ENCODE data around the gene PANK2. TPM values are rescaled to one million over a fixed set of nuclear protein-coding genes. Genes with fewer than 3 reads are reported as not detected.

The PANK2 gene
- total and polyA plus RNA-seq, 2 experiments from 2014 or later: 24.1 to 33.4 TPM

DNA sequence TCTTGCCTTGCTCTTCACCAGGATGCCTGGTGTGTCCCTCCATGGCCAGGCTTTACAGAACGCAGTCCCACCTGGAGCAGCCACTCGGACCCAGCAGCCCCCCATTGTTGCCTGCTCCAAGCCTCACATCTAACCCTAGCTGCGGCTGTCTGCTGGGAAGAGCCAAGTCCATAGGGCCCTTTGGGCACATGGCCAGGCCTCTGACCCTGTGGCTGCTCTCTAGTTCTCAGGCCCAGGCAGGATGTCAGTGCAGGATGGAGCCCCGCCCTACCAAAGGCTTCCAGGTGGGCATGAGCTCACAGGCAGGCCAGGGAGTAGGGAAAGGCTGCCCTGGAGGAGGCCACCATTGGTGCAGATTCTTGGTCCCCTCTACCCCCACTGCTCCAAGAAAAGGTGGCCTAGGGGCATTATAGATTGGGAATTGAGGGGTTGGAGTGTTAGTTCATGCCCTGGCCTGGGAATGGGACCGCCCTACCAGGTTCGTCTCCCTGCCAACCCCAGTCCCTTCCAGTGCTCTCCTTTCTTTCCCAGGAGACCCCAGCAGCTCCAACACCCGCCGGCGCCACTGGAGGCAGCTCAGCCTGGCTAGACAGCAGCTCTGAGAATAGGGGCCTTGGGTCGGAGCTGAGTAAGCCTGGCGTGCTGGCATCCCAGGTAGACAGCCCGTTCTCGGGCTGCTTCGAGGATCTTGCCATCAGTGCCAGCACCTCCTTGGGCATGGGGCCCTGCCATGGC lies 23.9 kb upstream of the PANK2 start:
- TF ChIP-seq, protein P1, sequence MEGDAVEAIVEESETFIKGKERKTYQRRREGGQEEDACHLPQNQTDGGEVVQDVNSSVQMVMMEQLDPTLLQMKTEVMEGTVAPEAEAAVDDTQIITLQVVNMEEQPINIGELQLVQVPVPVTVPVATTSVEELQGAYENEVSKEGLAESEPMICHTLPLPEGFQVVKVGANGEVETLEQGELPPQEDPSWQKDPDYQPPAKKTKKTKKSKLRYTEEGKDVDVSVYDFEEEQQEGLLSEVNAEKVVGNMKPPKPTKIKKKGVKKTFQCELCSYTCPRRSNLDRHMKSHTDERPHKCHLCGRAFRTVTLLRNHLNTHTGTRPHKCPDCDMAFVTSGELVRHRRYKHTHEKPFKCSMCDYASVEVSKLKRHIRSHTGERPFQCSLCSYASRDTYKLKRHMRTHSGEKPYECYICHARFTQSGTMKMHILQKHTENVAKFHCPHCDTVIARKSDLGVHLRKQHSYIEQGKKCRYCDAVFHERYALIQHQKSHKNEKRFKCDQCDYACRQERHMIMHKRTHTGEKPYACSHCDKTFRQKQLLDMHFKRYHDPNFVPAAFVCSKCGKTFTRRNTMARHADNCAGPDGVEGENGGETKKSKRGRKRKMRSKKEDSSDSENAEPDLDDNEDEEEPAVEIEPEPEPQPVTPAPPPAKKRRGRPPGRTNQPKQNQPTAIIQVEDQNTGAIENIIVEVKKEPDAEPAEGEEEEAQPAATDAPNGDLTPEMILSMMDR (IDR thresholded peaks at IDR 0.05; ENCODE audit: low read depth, low read length): no peak
- no peak for DNase-seq (ENCODE audit: low read depth in 1 of 2, low spot score in 1 of 2)
- Histone ChIP-seq H3K4me1 (ENCODE audit: low read depth) (no peaks in the 10 kb centered on the region), H3K36me3 (peaks cover 38% of the 10 kb centered on the region), H3K27ac (no peak overlapping the region), H3K9me3 (ENCODE audit: low read depth) (no peaks in the 10 kb centered on the region), H3K4me3 (no peak overlapping the region), H3K27me3 (no peaks in the 10 kb centered on the region)

DNA sequence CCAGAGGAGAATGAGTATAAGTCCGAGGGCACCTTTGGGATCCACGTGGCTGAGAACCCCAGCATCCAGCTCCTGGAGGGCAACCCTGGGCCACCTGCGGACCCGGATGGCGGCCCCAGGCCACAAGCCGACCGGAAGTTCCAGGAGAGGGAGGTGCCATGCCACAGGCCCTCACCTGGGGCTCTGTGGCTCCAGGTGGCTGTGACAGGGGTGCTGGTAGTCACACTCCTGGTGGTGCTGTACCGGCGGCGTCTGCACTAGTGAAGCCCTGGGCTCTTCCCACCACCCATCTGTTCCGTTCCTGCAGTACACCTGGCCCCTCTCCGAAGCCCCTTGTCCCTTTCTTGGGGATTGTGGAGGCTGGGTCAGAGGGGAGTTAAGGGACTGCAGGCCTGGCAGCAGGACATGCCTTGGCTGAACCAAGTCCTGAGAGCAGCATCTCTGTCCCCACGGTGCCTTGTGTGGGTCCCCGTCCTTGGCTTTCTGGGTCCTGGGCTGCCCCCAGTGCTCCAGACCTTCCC lies 23.2 kb upstream of the PANK2 start:
- Histone ChIP-seq H3K4me3 (no peak overlapping the region), H3K27ac (no peak overlapping the region), H3K36me3 (peaks cover 38% of the 10 kb centered on the region), H3K9me3 (ENCODE audit: low read depth) (no peaks in the 10 kb centered on the region), H3K4me1 (ENCODE audit: low read depth) (no peaks in the 10 kb centered on the region), H3K27me3 (no peaks in the 10 kb centered on the region)
- TF ChIP-seq, protein P1 (IDR thresholded peaks at IDR 0.05; ENCODE audit: low read depth, low read length): no peak
- DNase-seq (ENCODE audit: low read depth in 1 of 2, low spot score in 1 of 2): no peak

GRCh38 chr20:3866464-3866863 lies 22.7 kb upstream of the PANK2 start:
- Histone ChIP-seq H3K36me3 (peaks cover 36% of the 10 kb centered on the region), H3K27me3 (no peaks in the 10 kb centered on the region), H3K4me3 (no peak overlapping the region), H3K27ac (no peak overlapping the region), H3K4me1 (ENCODE audit: low read depth) (no peaks in the 10 kb centered on the region), H3K9me3 (ENCODE audit: low read depth) (no peaks in the 10 kb centered on the region)
- TF ChIP-seq, protein P1 (IDR thresholded peaks at IDR 0.05; ENCODE audit: low read depth, low read length): no peak
- no peak for DNase-seq (ENCODE audit: low read depth in 1 of 2, low spot score in 1 of 2)

DNA sequence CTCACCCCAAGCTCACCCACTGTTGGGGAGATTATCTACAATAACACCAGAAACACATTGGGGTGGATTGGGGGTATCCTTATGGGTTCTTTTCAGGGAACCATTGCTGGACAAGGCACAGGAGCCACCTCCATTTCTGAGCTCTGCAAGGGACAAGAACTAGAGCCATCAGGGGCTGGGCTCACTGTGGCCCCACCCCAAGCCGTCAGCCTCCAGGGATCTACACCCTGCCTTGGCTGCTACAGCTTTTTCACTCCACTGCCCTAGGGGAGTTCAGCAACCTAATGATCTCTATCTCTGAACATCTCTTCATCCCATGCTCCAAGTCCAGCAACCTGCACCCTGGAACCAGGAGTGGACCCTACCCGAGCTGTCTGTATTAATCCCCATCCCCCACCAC lies 21.4 kb upstream of the PANK2 start:
- Histone ChIP-seq H3K27me3 (no peaks in the 10 kb centered on the region), H3K27ac (no peak overlapping the region), H3K9me3 (ENCODE audit: low read depth) (no peaks in the 10 kb centered on the region), H3K4me1 (ENCODE audit: low read depth) (no peaks in the 10 kb centered on the region), H3K36me3 (peaks cover 25% of the 10 kb centered on the region), H3K4me3 (no peak overlapping the region)
- TF ChIP-seq, protein P1 (IDR thresholded peaks at IDR 0.05; ENCODE audit: low read depth, low read length): no peak
- no peak for DNase-seq (ENCODE audit: low read depth in 1 of 2, low spot score in 1 of 2)

DNA sequence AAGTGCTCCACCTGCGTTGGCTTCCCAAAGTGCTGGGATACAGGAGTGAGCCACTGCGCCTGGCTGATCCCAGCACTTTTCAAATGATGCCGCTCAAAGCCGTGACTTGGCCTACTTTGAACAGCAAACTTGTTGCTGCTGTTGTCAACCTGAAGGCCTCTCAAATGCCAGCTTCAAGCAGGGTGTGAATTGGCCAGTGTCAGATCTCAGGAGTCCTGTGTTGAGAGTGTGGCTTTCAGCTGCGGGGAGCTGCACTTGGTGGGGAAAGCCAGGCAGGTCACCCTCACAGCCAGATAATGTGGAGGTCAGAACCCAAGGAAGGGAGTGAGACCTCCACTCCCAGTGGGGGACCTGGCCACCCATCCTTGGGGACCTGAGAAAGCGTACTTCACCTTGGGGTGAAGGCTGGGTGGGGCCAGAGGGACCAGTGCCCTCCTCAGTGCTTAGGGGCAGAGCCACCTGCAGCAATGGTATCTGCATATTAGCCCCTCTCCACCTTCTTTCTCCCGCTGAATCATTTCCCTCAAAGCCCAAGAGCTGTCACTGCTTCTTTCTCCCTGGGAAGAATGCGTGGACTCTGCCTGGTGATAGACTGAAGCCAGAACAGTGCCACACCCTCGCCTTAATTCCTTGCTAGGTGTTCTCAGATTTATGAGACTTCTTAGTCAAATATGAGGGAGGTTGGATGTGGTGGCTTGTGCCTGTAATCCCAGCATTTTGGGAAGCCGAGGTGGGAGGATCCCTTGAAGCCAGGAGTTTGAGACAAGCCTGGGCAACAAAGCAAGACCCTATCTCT lies 19.1 kb upstream of the PANK2 start:
- Histone ChIP-seq H3K4me3 (no peak overlapping the region), H3K27me3 (no peaks in the 10 kb centered on the region), H3K36me3 (peaks cover 7% of the 10 kb centered on the region), H3K9me3 (ENCODE audit: low read depth) (no peaks in the 10 kb centered on the region), H3K4me1 (ENCODE audit: low read depth) (no peaks in the 10 kb centered on the region), H3K27ac (peak overlapping the region; percentile 48)
- TF ChIP-seq, protein P1 (IDR thresholded peaks at IDR 0.05; ENCODE audit: low read depth, low read length): no peak
- no peak for DNase-seq (ENCODE audit: low read depth in 1 of 2, low spot score in 1 of 2)

Measured in cardiac muscle cell (in vitro differentiated cells and primary cell).